GM15510 (cell line): ENCODE data around the gene MAPRE2.

Experiments used
- POLR2A ChIP-seq: IDR thresholded peaks from 3 replicates; pipeline ENCODE4 v1.6.1; 2011; ENCODE audit warnings: borderline replicate concordance; ENCODE audit not compliant: insufficient read length; ENCODE audit errors: extremely low read depth

The MAPRE2 gene

DNA sequence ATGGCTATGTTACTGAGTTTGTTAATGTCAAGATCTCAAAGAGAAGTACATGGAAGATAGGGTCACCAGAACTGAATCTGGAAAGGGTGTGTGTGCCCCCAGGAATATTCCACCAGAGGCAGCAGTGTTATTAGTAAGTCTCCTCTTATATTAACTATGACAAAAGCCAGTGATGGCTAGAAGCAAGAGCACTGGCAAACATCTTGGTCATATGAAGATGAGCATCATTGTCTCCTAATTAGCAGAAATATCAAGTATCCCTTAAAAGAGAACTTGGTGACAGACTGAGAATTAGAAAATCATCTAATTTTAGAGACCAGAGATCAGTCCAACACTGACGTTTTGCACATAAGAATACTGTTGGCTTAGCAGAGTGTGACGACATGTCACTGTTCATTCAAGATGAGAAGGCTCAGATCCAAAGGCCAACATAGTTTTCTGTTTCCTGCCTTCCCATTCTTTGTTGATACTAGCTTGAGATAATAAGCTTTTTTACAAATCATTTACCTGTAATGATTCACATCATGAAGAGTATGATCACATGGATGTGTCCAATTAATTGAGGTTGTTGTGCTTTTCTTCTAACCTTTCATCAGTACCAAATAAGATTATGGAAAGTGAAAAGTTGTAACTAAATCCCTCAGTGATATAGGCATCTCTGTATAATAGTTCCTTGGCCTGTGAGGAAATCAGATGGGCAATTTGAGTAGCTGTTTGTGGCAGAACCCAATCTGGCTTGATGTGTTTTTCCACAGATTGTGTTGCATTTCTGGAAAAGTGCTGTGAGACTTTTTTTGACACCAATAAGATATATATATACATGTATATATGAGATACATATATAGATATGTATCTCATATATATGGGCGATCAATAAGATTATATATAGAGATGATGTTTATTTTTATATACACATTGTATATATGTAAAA, 44.5 kb downstream of the MAPRE2 start:
- TF ChIP-seq POLR2A = no peak

DNA sequence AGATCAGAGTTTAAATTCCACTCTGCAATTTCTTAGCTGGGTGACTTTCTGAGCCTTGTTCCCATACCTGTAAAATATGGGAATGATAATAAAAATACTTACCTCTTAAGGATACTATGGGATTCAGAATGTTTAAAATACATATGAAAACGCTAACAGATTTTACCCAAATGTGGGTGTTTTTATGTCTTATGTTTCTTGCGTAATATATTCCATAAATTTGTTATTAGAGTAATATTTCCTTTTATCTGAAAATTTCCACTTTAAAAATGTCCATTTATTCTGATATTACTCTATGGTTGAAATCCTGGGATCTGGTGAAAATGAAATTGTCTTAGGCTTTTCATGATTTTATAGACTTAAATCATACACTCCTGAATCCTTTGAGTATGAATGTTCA, 45.5 kb downstream of the MAPRE2 start:
- TF ChIP-seq POLR2A = no peak

DNA sequence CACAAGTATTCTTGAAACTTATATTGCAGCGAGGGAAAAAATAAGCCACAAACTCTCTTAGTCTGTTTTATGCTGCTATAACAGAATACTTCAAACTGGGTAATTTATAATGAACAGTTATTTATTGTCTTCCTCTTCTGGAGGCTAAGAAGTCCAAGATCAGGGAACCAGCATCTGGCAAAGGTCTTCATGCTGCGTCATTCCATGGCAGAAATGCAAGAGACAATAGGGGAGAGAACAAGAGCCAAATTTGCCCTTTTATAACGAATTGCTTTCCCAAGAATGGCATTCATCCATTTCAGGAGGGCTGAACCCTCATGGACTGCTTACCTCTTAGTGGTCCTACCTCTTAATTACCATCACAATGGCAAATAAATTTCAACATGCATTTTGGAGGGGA, 46.5 kb downstream of the MAPRE2 start:
- TF ChIP-seq POLR2A = no peak

DNA sequence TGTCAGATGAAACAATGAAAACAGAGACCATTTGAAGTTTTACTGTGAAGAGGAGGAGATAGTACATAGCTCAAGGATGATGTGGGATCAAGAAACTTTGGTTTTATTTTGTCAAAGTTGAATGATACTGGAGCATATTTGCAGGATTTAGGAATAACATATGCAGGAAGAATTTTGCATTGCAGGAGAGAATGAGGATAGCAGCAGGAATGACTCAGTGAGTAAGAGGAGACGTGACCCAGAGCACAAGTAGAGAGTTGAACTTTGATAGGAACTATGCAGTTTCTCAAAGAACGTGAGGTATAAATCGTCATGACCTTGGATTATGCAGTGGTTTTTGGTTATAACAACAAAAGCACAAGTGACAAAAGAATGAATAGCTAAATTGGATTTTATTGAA, 47.7 kb downstream of the MAPRE2 start:
- no peak for TF ChIP-seq POLR2A

DNA sequence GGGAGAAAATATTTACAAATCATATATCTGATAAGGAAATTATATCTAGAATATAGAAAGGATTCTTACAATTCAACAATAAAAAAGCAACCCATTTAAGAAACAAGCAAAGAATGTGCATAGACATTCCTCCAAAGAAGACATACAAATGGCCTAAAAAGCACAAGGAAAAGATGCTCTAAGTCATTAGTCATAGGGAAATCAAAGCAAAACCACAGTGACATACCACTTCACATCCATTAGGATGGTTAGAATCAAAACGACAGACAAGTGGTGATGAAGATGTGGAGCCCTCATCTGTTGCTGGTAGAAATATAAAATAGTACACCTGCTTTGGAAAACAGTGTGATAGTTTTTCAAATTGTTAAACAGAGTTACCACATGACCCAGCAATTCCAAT, 48.2 kb downstream of the MAPRE2 start:
- no peak for TF ChIP-seq POLR2A

DNA sequence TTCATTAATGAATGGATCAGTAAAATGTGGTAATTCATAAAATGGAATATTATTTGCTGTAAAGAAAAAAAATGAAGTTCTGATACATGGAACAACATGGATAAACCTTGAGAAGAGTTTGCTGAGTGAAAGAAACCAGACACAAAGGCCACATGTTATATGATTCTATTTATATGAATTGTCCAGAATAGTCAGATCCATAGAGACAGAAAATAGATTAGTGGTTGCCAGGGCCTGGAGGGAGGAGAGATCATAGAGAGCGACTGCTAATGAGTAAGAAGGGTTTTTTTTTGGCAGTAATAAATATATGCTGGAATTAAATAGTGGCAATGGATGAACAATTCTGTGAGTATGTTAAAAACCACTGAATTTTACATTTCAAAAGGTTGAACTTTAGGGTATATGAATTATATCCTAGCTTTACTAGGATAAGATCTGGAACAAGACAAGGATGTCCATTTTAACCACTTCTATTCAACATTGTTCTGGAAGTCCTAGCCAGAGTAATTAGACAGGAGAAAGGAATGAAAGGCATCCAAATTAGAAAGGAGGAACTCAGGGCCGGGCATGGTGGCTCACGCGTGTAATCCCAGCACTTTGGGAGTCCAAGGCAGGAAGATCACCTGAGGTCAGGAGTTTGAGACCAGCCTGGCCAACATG, 48.8 kb downstream of the MAPRE2 start:
- TF ChIP-seq POLR2A = no peak

DNA sequence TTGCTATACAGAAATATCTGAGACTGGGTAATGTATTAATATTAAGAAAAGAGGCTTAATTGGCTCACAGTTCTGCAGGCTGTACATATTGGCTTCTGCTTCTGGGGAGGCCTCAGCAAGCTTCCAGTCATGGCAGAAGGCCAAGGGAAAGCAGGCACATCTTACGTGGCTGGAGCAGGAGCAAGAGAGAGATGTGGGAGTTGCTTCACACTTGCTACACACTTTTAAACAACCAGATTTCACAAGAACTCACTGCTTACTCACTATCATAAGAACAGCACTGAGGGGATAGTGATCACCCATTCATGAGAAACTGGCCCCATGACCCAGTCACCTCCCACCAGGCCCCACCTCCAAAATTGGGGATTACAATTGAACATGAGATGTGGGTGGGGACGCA, 50.6 kb downstream of the MAPRE2 start:
- no peak for TF ChIP-seq POLR2A

DNA sequence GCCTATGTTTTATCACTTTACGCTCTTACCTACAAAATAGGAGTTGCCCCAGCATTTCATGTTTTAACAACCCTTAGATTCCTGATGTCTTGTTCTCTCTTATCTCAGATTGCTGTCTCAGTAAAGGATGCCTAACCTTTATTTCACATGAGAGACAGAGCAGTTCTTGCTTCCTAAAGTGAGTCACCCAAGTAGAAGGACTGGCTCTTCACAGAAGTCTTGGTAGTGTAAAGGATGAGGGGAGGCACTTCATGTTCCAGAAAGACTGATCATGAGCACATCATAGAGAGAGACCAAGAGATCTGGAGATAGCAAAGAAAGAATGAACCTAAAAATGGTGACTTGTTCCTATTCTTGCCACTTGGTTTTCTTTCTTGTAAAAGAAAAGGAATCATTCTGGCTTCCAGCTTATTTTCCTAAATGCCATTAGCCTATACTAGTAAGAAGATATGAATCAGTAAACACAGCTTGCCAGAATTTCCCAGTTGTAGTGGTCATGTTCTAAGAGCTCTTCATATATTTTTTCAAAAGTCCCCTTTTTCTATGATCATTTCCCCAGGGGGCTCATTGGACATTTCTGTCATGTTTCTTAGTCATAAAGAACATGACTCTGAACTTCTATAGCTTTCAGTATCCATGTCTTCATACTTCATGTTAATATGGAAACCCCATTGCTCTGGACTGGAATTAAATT, 54.9 kb downstream of the MAPRE2 start:
- TF ChIP-seq POLR2A = no peak

DNA sequence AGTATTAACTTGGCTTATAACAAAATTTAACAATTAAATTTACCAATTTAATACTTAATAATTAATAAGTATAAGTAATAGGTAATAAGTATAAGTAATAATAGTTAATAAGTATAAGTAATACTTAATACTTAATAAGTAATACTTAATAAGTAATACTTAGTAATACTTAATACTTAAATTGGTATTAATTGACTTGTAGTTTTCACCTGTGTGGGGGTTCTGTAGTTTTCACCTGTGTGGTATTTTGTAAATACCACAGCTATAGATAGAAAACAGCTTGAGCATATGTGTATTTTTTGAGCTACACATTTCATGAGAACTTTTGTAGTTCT, 55.4 kb downstream of the MAPRE2 start:
- no peak for TF ChIP-seq POLR2A

DNA sequence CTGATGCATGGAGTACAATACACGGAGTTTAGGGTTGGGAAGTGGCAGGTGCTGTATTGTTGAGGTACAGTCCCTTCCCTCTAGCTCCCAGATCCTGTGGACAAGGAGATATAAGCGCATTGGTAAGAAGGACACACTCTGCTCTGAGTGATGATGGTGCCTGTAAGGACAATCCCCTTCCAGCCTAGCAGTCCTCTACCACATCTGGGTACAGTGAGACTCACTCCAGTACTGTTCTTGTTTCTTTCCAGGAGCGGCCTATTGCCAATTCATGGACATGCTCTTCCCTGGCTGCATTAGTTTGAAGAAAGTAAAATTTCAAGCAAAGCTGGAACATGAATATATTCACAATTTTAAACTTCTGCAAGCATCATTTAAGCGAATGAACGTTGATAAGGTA, 56.0 kb downstream of the MAPRE2 start:
- no peak for TF ChIP-seq POLR2A

DNA sequence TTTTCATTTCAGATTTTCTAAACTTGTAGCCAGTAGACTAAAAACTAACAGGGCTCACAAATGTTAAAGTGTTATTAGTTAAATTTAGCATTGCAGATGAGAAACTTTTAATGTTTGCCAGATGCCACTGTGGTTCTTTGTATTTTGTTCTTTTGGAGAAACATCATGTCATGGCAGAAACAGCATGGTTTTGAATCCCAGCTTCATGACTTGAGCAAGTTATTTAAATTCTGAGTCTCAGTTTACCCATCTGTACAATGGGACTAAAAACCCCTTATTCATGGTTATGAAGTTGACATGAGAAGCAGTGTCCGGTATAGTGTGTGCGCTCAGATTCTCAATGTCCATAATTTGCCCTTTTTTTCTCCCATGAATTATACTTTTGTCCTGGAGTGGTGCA, 56.5 kb downstream of the MAPRE2 start:
- no peak for TF ChIP-seq POLR2A

DNA sequence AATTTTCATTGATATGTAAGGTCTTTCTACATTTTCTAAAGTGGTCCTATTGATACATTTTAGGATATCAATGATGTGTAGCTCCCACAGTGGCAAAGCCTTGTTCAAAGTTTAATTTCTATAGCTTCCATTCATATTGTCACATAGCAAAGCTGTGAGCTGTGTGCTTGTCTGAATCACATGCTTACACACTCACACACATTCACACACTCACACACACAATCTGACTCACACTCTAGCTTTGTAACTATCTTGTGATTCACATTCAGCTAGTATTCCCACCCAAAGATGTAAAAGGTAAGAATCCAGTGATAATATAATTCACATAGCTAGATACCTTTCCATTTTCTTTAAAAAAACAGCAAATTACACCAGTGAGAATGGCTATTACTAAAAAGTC, 58.7 kb downstream of the MAPRE2 start:
- no peak for TF ChIP-seq POLR2A

DNA sequence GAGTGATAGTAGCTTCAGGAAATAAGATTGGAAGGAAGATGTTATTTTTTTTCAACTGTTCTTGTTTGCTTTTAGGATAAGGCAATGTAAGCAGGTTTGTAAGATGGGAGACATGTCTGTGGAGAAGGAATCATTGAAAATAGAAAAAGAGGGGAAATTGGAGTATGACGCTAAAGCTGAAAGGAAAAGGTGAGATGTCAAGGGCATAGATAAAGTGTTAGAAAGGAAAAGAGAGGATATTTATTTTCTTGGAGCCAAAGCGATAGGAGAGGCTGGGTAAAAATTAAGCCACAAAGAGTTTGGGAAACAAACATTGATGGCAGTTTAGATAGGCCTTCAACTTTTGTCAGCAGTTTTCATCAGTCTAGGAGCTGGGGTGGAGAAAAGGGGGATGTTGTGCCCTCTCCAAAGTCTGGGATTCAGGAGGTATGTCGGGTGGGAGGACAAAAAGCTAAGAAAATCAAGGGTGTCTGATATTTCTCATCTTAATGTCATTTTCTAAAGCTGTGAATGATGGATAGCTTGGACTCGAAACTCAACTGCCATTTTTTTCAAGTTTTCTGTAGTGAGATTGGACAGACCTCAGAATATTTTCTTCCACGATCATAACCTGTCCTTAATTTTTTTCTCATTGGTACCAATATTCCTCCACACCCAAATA, 63.3 kb downstream of the MAPRE2 start:
- no peak for TF ChIP-seq POLR2A

DNA sequence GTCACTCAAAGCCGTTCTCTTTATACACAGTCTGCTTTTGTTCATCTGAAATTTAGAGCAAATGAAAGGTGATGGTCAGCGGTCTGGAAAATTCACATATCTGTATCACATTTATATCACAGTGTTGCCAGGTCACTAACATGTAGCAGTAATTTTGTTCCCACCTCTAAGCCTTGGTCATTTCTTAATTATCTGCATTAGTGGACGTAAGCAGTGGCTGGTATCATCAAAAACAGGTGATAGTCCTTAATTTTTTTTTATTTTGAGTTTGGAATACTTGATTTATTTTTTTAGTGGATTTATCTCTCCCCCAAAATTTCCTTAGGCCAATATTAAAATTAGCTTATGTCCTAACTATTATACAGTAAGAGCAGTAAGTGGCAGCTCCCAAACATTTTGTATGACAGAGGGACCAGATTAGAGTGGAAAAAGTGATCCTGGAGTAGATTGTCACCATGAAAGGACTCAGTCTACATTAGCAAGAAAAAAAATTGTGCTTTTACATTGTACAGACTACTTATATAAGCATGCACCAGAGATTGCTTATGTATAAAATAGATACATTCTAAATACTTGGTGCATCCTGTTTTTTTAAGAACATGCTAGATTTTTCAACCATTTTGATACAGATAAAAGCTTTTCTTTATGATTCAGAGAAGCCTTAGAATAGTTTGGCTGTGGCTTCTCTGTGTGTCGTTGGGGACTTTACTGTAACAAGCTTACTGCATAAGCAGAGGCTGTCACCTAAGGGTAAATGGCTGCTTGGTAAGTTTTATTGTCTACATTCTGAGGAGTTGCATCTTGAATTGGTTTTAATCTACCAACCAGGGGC, 65.0 kb downstream of the MAPRE2 start:
- TF ChIP-seq POLR2A = no peak

DNA sequence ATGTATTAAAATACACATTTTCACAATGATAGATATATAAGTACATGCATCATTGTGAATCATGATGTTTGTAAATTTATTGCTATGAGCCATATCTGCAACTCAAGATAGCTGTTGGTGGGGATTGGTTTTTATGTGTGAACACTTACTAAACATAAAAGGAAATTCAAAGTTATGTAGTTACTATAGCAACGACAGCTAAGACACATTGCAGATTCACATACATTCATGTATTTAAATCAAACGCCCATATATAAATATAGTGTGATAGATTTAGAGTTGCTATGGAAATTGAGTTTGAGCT, 65.6 kb downstream of the MAPRE2 start:
- no peak for TF ChIP-seq POLR2A

DNA sequence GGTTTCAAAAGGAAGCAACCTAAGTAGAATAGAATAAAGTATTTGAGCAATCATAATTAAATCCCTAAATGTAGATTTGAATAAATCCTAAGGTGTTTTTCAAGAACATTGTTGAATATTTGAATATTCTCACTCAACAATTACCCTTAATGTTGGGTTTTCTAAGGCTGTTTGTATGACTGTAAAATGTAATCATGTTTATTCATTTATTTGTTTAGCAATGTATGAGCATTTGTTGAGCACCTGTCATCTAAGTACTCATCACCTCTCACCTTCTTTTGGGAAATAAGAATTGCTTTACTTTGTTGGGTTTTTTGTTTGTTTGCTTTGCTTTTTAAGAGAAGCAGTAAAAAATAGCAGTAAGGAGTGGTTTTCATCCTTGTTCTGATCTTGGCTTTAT, 66.0 kb downstream of the MAPRE2 start:
- no peak for TF ChIP-seq POLR2A

DNA sequence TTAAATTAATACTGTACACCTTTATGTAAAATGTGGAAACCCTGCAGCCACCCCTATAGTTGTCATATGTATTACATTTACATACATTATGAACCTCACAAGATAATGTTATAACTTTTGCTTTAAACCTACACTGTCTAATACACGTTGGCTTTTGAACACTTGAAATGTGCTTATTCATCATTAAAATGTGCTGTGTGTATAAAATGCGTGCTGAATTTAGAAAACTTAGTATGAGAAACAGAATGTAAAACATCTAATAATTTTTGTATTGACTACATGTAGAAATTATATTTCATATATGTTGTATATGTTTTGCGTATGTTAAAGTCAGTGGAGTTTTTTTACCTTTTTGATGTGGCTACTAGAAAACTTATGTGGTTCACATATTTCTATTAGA, 68.8 kb downstream of the MAPRE2 start:
- TF ChIP-seq POLR2A = no peak
